Adrenal gland (tissue), 5 donors: ENCODE data around the gene CHD2.

ENCODE experiments used
- CTCF ChIP-seq, 6 experiments: fragments of 450-650 bp in 4 of 6; fragments of 200-600 bp in 2 of 6; sonication (generic) in 1 of 6; IDR thresholded peaks; 1 replicate in 5 of 6; 2 replicates in 1 of 6; pipeline versions ENCODE4 v1.5.1 to v1.8.0; 2016 to 2021; ENCODE audit warnings: antibody characterized with exemption in 6 of 6, mild to moderate bottlenecking in 2 of 6, moderate library complexity in 1 of 6
- POLR2A ChIP-seq, 2 donors: fragments of 450-650 bp; IDR thresholded peaks; one replicate each; pipeline ENCODE4 v1.6.1; 2017; ENCODE audit warnings: antibody characterized with exemption in 2 of 2, mild to moderate bottlenecking in 2 of 2, moderate library complexity in 1 of 2
- donor health status: DM: no; HTN: no; CAD: no.

GRCh38 chr15:92886815-92887214 is 13.3 kb upstream of the CHD2 start:
- no peak for TF ChIP-seq CTCF (IDR thresholded peaks at IDR 0.05)
- TF ChIP-seq POLR2A (IDR thresholded peaks at IDR 0.05), result no peak
